Breast epithelium (tissue), 4 donors: ENCODE data around the gene DNMT3L. TPM values are rescaled to one million over a fixed set of nuclear protein-coding genes. Genes with fewer than 3 reads are reported as not detected.

Source experiments
- DNase-seq, 2 donors: peaks; one replicate each; pipeline ENCODE4 v3.0.0-alpha.2; 2019; ENCODE audit warnings: low spot score in 2 of 2
- H3K27ac ChIP-seq, 2 donors: fragments of 200-600 bp; sonication (generic) in 1 of 2; one replicate each; pipeline ENCODE4 v1.5.1; 2016 to 2019; ENCODE audit warnings: mild to moderate bottlenecking in 1 of 2
- H3K27me3 ChIP-seq, 2 donors: fragments of 200-600 bp; sonication (generic) in 1 of 2; one replicate each; pipeline versions ENCODE4 v1.5.1 to v1.6.0; 2017 to 2019; ENCODE audit warnings: control low read depth in 1 of 2, mild to moderate bottlenecking in 1 of 2
- H3K36me3 ChIP-seq: fragments of 200-600 bp; one replicate; pipeline ENCODE4 v1.5.1; 2019
- H3K4me1 ChIP-seq, 2 donors: fragments of 200-600 bp; sonication (generic); one replicate each; pipeline ENCODE4 v1.5.1; 2016 to 2019; ENCODE audit warnings: control low read depth in 1 of 2
- H3K4me3 ChIP-seq, 3 donors: fragments of 200-600 bp; sonication (generic); 1 replicate in 2 of 3; 2 replicates in 1 of 3; pipeline ENCODE4 v1.5.1; 2016 to 2019; ENCODE audit warnings: mild to moderate bottlenecking in 3 of 3, moderate library complexity in 2 of 3
- H3K9me3 ChIP-seq, 2 donors: fragments of 200-600 bp; sonication (generic) in 1 of 2; one replicate each; pipeline ENCODE4 v1.5.1; 2016 to 2019; ENCODE audit warnings: control low read depth in 1 of 2
- POLR2A ChIP-seq: fragments of 450-650 bp; IDR thresholded peaks from one replicate; pipeline ENCODE4 v1.6.1; 2016; ENCODE audit warnings: antibody characterized with exemption, mild to moderate bottlenecking, moderate library complexity
- POLR2AphosphoS5 ChIP-seq, 3 donors: sonication (generic); formaldehyde crosslinking; IDR thresholded peaks; one replicate each; pipeline ENCODE4 v1.6.1; 2017; ENCODE audit warnings: antibody characterized with exemption in 3 of 3
- intact Hi-C: fragments of 100-400 bp; cut with DNase I; formaldehyde crosslinking; loops from one replicate; pipeline ENCODE4 v1.15.1; 2023; ENCODE audit warnings: low total_unique reads
- total RNA-seq, 3 donors: library from RNA; depleted of rRNA; stranded (reverse); fragments of >200 nt; gene quantifications; one replicate each; pipeline ENCODE4 v1.1.0, GENCODE V29; 2016
- TF ChIP-seq, protein P1 (sequence below), 3 donors: fragments of 450-650 bp; IDR thresholded peaks; one replicate each; pipeline ENCODE4 v1.5.1; 2016 to 2017; ENCODE audit warnings: antibody characterized with exemption in 3 of 3, mild to moderate bottlenecking in 3 of 3, moderate library complexity in 3 of 3

DNMT3L gene
- not detected for total RNA-seq

DNA sequence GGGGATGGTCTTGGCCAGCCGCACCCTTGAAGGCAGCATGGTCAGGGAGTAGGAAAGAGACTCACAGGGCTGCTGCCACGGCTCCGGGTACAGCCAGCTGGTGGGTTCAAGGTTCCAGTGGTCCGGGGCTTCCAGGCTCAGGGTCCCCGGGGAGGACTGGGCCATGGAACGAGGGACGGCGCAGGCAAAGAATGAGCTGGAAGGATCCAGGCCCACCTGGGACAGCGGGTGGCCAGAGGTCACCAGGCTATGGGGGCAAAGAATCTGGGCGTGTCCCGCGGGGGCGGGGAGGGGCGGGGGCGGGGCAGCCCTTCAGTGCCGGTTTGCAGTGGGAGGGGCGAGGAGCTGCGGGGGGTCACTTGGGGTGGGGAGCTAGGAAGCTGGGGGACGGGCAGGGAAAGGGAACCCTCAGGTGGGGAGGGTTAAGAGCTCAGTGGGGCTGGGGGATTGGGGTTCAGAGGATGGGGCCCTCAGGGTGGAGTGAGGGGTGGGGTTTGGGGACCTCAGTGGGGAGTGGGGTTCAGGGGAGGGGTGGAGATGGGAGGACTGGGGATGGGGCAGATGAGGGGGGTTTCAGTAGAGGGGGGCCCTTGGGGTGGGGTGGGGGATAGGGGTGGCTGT is at the start of gene DNMT3L:
DNMT3L (minus strand) TSS at position 223 of the 621 bp plus-strand sequence. CDS start 638 bp downstream, outside the sequence.
- TF ChIP-seq POLR2AphosphoS5 (IDR thresholded peaks at IDR 0.05) (no peak), POLR2A (no peak)
- TF ChIP-seq, protein P1, sequence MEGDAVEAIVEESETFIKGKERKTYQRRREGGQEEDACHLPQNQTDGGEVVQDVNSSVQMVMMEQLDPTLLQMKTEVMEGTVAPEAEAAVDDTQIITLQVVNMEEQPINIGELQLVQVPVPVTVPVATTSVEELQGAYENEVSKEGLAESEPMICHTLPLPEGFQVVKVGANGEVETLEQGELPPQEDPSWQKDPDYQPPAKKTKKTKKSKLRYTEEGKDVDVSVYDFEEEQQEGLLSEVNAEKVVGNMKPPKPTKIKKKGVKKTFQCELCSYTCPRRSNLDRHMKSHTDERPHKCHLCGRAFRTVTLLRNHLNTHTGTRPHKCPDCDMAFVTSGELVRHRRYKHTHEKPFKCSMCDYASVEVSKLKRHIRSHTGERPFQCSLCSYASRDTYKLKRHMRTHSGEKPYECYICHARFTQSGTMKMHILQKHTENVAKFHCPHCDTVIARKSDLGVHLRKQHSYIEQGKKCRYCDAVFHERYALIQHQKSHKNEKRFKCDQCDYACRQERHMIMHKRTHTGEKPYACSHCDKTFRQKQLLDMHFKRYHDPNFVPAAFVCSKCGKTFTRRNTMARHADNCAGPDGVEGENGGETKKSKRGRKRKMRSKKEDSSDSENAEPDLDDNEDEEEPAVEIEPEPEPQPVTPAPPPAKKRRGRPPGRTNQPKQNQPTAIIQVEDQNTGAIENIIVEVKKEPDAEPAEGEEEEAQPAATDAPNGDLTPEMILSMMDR (IDR thresholded peaks at IDR 0.05): no peak
- no peaks in the 10 kb centered on the region for H3K9me3 ChIP-seq
- intact Hi-C loops: no loop called here

DNA sequence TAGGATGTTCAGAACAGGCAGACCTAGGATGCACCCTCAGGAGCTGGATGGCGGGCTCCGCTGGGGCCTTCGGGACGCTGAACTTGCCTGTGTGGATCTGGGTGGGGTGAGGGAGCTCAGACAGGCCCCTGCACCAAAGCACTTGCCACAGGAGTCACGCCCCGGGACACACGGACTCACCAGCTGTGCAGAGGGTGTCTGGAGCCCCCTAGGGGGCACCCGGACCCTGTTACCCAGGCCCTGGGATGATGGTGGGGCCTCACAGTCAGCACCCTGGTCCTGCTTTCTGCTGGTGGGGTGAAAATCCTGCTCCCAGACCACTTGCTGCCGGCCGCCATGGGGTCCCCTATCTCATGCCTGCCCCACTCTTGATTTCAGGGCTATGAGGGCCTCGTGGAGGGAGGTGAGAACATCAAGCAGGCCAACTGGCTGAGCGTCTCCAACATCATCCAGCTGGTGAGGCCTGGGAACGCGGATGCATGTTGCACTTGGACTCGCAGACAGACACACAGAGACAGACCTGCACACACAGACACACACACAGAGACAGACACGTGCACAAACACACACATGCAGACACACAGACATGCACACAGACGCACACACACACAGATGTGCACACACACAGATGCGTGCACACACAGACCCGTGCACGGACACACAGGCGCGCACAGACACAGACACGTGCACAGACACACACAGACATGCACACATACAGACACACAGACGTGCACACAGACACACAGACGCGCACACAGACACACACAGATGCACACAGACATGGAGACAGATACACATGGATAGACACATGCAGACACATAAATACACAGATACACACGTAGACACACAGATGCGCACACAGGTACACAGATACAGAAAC is 49.2 kb upstream of the DNMT3L start:
- Histone ChIP-seq H3K4me1 (peaks cover 3 to 9% of the 10 kb centered on the region in 2 donors), H3K27me3 (no peaks in the 10 kb centered on the region), H3K36me3 (no peaks in the 10 kb centered on the region), H3K9me3 (no peaks in the 10 kb centered on the region), H3K27ac (no peak overlapping the region), H3K4me3 (no peak overlapping the region)
- intact Hi-C loops: no loop called here
- no peak for TF ChIP-seq POLR2AphosphoS5 (IDR thresholded peaks at IDR 0.05)
- TF ChIP-seq, protein P1 (IDR thresholded peaks at IDR 0.05): no peak
- no peak for TF ChIP-seq POLR2A
- DNase-seq: no peak

More for the DNA sequence above, at the start of gene DNMT3L:
- H3K36me3 ChIP-seq: no peaks in the 10 kb centered on the region
- DNase-seq: no peak
- no peak within 1 kb of the TSS for H3K27ac ChIP-seq
- no peaks in the 10 kb centered on the region for H3K27me3 ChIP-seq
- H3K4me1 ChIP-seq: no peaks in the 10 kb centered on the region
- H3K4me3 ChIP-seq: no peak within 1 kb of the TSS

DNA sequence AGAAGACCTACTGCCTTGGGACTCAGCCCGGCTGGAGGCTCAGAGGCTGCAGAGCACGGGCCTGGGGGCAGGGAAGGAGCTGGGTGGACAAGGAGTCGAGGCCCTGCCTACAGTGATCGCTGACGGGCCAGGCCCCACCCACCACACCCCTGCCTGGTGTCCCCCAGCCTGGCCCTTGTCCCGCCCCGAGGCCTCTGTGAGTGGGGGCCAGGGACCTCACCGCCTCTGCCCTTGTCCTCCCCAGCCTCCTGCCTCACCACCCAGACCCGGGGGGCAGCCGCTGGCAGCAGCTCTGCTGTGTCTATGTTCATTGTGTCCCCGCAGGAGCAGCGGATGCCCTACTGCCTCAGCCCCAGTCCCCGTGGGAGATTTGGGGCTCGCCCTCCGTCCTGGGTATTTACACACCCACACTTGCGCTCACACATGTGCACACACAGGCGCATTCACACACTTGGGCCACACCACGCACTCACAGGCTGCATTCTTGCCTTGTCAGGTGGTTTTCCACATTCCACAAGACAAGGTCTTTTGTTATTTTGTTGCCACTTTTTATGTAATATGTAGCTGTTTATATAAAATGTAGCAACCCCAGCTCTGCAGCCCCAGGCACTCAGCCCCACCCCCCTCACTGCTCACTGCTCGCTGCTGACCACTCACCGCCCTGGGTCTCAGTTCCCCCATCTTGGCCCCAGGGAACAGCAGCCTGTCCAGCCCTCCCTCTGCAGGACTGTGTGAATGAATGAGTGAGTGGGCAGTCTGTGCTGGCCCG is 45.4 kb upstream of the DNMT3L start:
- Histone ChIP-seq H3K27me3 (no peaks in the 10 kb centered on the region), H3K36me3 (no peaks in the 10 kb centered on the region), H3K27ac (peak overlapping the region; percentile 48 to 76), H3K4me3 (peak overlapping the region in 1 of 3 donors; percentile 3), H3K4me1 (peaks cover 3 to 33% of the 10 kb centered on the region in 2 donors), H3K9me3 (no peaks in the 10 kb centered on the region)
- no peak for DNase-seq
- no peak for TF ChIP-seq POLR2A
- TF ChIP-seq, protein P1 (IDR thresholded peaks at IDR 0.05): no peak
- TF ChIP-seq POLR2AphosphoS5 (IDR thresholded peaks at IDR 0.05): no peak
- intact Hi-C loops: no loop called here

- Histone ChIP-seq H3K27ac (peak overlapping the region in 1 of 2 donors; percentile 76), H3K36me3 (no peaks in the 10 kb centered on the region), H3K9me3 (no peaks in the 10 kb centered on the region), H3K4me3 (no peak overlapping the region), H3K27me3 (no peaks in the 10 kb centered on the region), H3K4me1 (peaks cover 3 to 33% of the 10 kb centered on the region in 2 donors)
- TF ChIP-seq POLR2AphosphoS5 (IDR thresholded peaks at IDR 0.05) (no peak), POLR2A (no peak)
- TF ChIP-seq, protein P1 (IDR thresholded peaks at IDR 0.05): no peak
- intact Hi-C loops: no loop called here
- DNase-seq: no peak
Measured at GRCh38 chr21:44305691-44306090, 44.0 kb upstream of the DNMT3L start.
